22Rv1 (cell line): ENCODE measurements around the gene SGCD.

Experiments used
- H3K27ac ChIP-seq: fragments of 450-650 bp; 2 replicates; pipeline ENCODE4 v1.5.1; 2017
- ZFX ChIP-seq: fragments of 450-650 bp; IDR thresholded peaks from 2 replicates; pipeline ENCODE4 v1.6.1; 2017; ENCODE audit warnings: antibody characterized with exemption, borderline replicate concordance
- TF ChIP-seq, protein P1 (sequence below): fragments of 450-650 bp; IDR thresholded peaks from 2 replicates; pipeline ENCODE4 v1.5.1; 2017; ENCODE audit warnings: mild to moderate bottlenecking

SGCD gene

GRCh38 chr5:156332245-156332644 lies 5.3 kb downstream of the SGCD start:
- TF ChIP-seq, protein P1, sequence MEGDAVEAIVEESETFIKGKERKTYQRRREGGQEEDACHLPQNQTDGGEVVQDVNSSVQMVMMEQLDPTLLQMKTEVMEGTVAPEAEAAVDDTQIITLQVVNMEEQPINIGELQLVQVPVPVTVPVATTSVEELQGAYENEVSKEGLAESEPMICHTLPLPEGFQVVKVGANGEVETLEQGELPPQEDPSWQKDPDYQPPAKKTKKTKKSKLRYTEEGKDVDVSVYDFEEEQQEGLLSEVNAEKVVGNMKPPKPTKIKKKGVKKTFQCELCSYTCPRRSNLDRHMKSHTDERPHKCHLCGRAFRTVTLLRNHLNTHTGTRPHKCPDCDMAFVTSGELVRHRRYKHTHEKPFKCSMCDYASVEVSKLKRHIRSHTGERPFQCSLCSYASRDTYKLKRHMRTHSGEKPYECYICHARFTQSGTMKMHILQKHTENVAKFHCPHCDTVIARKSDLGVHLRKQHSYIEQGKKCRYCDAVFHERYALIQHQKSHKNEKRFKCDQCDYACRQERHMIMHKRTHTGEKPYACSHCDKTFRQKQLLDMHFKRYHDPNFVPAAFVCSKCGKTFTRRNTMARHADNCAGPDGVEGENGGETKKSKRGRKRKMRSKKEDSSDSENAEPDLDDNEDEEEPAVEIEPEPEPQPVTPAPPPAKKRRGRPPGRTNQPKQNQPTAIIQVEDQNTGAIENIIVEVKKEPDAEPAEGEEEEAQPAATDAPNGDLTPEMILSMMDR = no peak
- TF ChIP-seq ZFX = no peak

DNA sequence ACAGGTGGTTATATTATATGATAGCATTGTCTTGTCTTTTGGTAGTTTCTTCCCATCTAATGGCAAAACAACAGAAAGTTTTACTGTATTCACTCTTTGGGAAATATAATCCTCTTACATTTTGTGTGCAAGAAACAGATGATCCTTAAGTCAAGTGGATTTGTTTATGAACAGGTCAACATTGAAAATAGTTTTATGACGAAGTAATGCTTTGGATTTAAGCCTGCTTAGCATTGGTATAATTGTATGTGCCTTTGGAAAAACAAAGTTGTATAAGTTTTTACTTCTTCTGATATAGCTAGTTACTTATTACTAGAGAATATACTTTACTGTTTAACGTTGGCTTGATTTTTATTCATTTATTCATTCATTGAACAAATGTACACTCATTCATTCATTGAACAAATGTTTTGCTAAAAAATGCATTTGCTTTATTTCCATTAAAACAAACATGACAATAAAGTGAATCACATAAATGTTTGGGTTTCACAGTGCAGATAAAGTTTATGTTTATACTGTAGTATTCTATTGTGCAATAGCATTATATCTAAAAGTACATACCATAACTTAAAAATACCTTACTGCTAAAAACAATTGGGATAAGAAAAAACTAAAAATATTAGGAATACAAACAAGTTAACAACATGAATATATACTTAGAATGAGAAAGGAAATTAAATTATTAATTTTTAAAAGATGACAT lies 12.3 kb downstream of the SGCD start:
- no peak for TF ChIP-seq ZFX
- TF ChIP-seq, protein P1 = no peak

More at GRCh38 chr5:156332245-156332644, 5.3 kb downstream of the SGCD start:
- H3K27ac ChIP-seq = no peak overlapping the region

DNA sequence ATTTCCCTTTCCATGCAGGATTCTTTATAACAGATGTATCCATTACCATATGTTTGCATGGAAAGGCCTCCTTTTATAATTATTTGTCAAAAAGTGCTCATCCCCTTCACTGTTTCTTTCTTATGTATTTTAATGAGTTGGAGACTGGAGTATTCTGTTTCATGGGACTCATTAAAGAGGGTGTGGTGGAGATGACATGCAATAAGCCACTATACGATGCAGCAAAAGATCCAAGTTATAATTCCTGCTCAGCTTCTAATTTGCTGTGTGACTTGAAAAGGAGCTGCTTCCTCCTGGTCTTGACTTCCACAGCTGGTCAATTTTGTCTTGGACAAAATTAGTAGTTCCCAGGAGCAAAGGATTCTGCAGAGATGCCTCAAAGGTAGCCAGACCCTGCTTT lies 13.9 kb downstream of the SGCD start:
- TF ChIP-seq ZFX = no peak
- TF ChIP-seq, protein P1 = no peak
- no peak overlapping the region for H3K27ac ChIP-seq

More for the DNA sequence above, 12.3 kb downstream of the SGCD start:
- no peak overlapping the region for H3K27ac ChIP-seq

- no peak overlapping the region for H3K27ac ChIP-seq
- TF ChIP-seq ZFX = no peak
Measured at GRCh38 chr5:156350256-156350655, 23.3 kb downstream of the SGCD start.

DNA sequence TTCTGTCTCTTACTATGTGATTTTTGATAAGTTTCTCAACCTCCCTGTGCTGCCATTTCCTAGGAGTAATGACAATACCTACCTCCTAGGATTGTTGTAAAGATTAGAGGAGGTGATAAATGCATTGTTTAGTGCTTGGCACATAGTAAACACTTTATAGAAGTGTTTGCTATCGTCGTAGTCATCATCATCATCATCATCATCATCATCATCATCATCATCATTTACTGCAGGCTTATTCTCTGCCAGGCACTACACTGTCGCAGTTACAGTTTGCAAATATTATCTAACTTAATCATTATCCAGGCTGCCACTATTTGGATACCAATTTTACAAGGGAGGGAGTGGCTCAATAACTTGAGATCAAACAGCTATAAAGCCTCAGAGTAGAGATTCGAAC lies 24.5 kb downstream of the SGCD start:
- TF ChIP-seq, protein P1 = no peak
- no peak for TF ChIP-seq ZFX
- no peak overlapping the region for H3K27ac ChIP-seq

DNA sequence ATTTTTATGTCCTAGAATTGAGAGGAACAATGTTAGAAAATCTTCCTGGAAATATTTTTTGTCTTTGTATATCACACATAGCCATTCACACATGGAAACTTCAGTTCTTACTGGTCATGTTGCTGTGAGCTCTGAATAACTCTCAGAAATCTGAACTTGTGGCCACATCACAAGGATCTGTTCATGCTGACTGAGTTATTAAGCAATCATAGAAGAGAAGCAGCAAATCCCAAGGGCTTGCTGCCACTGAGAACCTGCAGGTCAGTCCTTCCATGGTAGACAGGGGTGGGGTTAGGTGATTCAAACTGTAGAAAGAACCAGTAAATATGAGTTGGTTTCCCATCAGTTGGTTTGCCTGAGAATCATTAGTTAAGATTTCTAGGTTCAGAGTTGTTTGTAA lies 27.6 kb downstream of the SGCD start:
- H3K27ac ChIP-seq = no peak overlapping the region
- TF ChIP-seq, protein P1 = no peak
- no peak for TF ChIP-seq ZFX

DNA sequence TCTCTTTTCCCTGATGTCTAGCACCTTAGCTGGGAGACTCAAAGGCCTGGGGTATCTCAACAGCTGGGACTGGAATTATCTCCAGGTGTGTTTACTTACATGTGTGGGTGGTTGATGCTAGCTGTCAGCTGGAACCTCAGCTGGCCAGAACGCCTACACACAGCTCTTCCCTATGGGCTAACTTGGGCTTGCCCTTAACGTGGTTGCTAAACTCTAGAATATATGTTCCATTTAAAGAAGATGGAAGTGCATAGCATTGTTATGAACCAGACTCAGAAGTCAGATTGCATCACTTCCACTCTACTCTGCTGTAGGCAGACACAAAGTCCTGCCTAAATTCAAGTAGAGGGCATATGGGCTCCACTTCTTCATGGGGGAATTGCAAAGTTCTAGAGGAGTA lies 29.3 kb downstream of the SGCD start:
- TF ChIP-seq ZFX = no peak
- TF ChIP-seq, protein P1 = no peak
- no peak overlapping the region for H3K27ac ChIP-seq

- no peak overlapping the region for H3K27ac ChIP-seq
- TF ChIP-seq ZFX = no peak
- TF ChIP-seq, protein P1 = no peak
Measured at GRCh38 chr5:156359476-156359875, 32.5 kb downstream of the SGCD start.
